Large intestine (tissue), 3 donors: Measurements from ENCODE around the gene C1QTNF8. TPM values are rescaled to one million over a fixed set of nuclear protein-coding genes. Genes with fewer than 3 reads are reported as not detected.
A peak's percentile ranks its signal among the peaks of the same experiment; 100 is the strongest.

Source experiments
- DNase-seq, 2 donors: peaks; one replicate each; pipeline versions ENCODE4 v3.0.0 to v3.0.0-alpha.2; 2013
- H3K27ac ChIP-seq: one replicate; pipeline ENCODE4 v1.5.1; 2013; ENCODE audit warnings: low read length
- H3K27me3 ChIP-seq: 2 replicates; pipeline ENCODE4 v1.6.1; 2013; ENCODE audit warnings: low read length; ENCODE audit not compliant: control insufficient read depth, insufficient read depth
- H3K36me3 ChIP-seq: 2 replicates; pipeline ENCODE4 v1.6.1; 2013; ENCODE audit warnings: low read length; ENCODE audit not compliant: control insufficient read depth, insufficient read depth
- H3K4me1 ChIP-seq: one replicate; pipeline ENCODE4 v1.6.1; 2013; ENCODE audit warnings: low read length; ENCODE audit not compliant: control insufficient read depth, insufficient read depth
- H3K4me3 ChIP-seq: one replicate; pipeline ENCODE4 v1.5.1; 2013; ENCODE audit warnings: low read length
- H3K9me3 ChIP-seq: one replicate; pipeline ENCODE4 v1.6.1; 2013; ENCODE audit warnings: mild to moderate bottlenecking, low read depth, low read length, moderate library complexity; ENCODE audit not compliant: control insufficient read depth
- WGBS: methylation state at CpG from one replicate; pipeline ENCODE4 v1.1.5; 2013; ENCODE audit warnings: low lambda C conversion rate; ENCODE audit not compliant: insufficient coverage; 5-methylcytosine and 5-hydroxymethylcytosine counted together
- polyA plus RNA-seq: library from polyadenylated mRNA; unstranded; fragments of 120-200 nt; gene quantifications from one replicate; pipeline ENCODE4 v1.2.1, GENCODE V29; 2013

The C1QTNF8 gene
- polyA plus RNA-seq, 1 donor, result 0.03 TPM

- Histone ChIP-seq H3K36me3 (no peaks in the 10 kb centered on the region), H3K4me1 (peaks cover 8% of the 10 kb centered on the region), H3K27me3 (peaks cover 29% of the 10 kb centered on the region), H3K4me3 (no peak overlapping the region), H3K27ac (no peak overlapping the region), H3K9me3 (peaks cover 38% of the 10 kb centered on the region)
- DNase-seq, result no peak
- WGBS, result no CpG with 5 or more reads among the region's 34 CpGs
Measured at GRCh38 chr16:1082952-1083675, 12.9 kb downstream of the C1QTNF8 start.

- WGBS, result no CpG with 5 or more reads among the region's 21 CpGs
- Histone ChIP-seq H3K9me3 (peaks cover 40% of the 10 kb centered on the region), H3K27me3 (peaks cover 32% of the 10 kb centered on the region), H3K27ac (no peak overlapping the region), H3K36me3 (no peaks in the 10 kb centered on the region), H3K4me3 (no peak overlapping the region), H3K4me1 (peaks cover 8% of the 10 kb centered on the region)
- DNase-seq, result no peak
Measured at GRCh38 chr16:1082266-1082951, 13.6 kb downstream of the C1QTNF8 start.

- Histone ChIP-seq H3K27me3 (peaks cover 37% of the 10 kb centered on the region), H3K4me1 (peaks cover 8% of the 10 kb centered on the region), H3K9me3 (peaks cover 40% of the 10 kb centered on the region), H3K36me3 (no peaks in the 10 kb centered on the region), H3K27ac (no peak overlapping the region), H3K4me3 (no peak overlapping the region)
- no CpG with 5 or more reads among the region's 22 CpGs for WGBS
- no peak for DNase-seq
Measured at GRCh38 chr16:1081734-1082265, 14.2 kb downstream of the C1QTNF8 start.

GRCh38 chr16:1080801-1081733 lies 15.0 kb downstream of the C1QTNF8 start:
- no peaks in the 10 kb centered on the region for H3K36me3 ChIP-seq
- no peak for DNase-seq
- H3K9me3 ChIP-seq, result peaks cover 40% of the 10 kb centered on the region
- no peak overlapping the region for H3K27ac ChIP-seq
- WGBS, result no CpG with 5 or more reads among the region's 42 CpGs
- peaks cover 8% of the 10 kb centered on the region for H3K4me1 ChIP-seq
- H3K27me3 ChIP-seq, result peaks cover 38% of the 10 kb centered on the region
- no peak overlapping the region for H3K4me3 ChIP-seq

GRCh38 chr16:1079786-1080525 lies 16.1 kb downstream of the C1QTNF8 start:
- WGBS, result 100% methylated on average over 2 of the region's 45 CpGs
- H3K27ac ChIP-seq, result no peak overlapping the region
- peaks cover 8% of the 10 kb centered on the region for H3K4me1 ChIP-seq
- H3K4me3 ChIP-seq, result no peak overlapping the region
- no peak for DNase-seq
- H3K27me3 ChIP-seq, result peaks cover 42% of the 10 kb centered on the region
- H3K9me3 ChIP-seq, result peaks cover 34% of the 10 kb centered on the region
- H3K36me3 ChIP-seq, result no peaks in the 10 kb centered on the region

- peaks cover 45% of the 10 kb centered on the region for H3K27me3 ChIP-seq
- WGBS, result no CpG with 5 or more reads among the region's 43 CpGs
- H3K9me3 ChIP-seq, result peaks cover 28% of the 10 kb centered on the region
- H3K27ac ChIP-seq, result no peak overlapping the region
- no peaks in the 10 kb centered on the region for H3K36me3 ChIP-seq
- H3K4me3 ChIP-seq, result no peak overlapping the region
- H3K4me1 ChIP-seq, result peaks cover 8% of the 10 kb centered on the region
- DNase-seq, result no peak
Measured at GRCh38 chr16:1079341-1079740, 16.7 kb downstream of the C1QTNF8 start.

GRCh38 chr16:1078579-1079021 lies 17.4 kb downstream of the C1QTNF8 start:
- H3K9me3 ChIP-seq, result peaks cover 27% of the 10 kb centered on the region
- WGBS, result no CpG with 5 or more reads among the region's 28 CpGs
- peak; percentile 37 to 77 for DNase-seq
- no peak overlapping the region for H3K4me3 ChIP-seq
- no peaks in the 10 kb centered on the region for H3K36me3 ChIP-seq
- peaks cover 49% of the 10 kb centered on the region for H3K27me3 ChIP-seq
- peaks cover 8% of the 10 kb centered on the region for H3K4me1 ChIP-seq
- H3K27ac ChIP-seq, result peak overlapping the region; percentile 23

GRCh38 chr16:1077877-1078578 lies 18.0 kb downstream of the C1QTNF8 start:
- Histone ChIP-seq H3K36me3 (no peaks in the 10 kb centered on the region), H3K27ac (no peak overlapping the region), H3K4me1 (peaks cover 8% of the 10 kb centered on the region), H3K4me3 (no peak overlapping the region), H3K27me3 (peaks cover 49% of the 10 kb centered on the region), H3K9me3 (peaks cover 21% of the 10 kb centered on the region)
- no peak for DNase-seq
- no CpG with 5 or more reads among the region's 36 CpGs for WGBS

GRCh38 chr16:1076801-1077576 lies 19.1 kb downstream of the C1QTNF8 start:
- WGBS, result no CpG with 5 or more reads among the region's 16 CpGs

More at GRCh38 chr16:1076801-1077576, 19.1 kb downstream of the C1QTNF8 start:
- Histone ChIP-seq H3K4me1 (peaks cover 8% of the 10 kb centered on the region), H3K4me3 (no peak overlapping the region), H3K27ac (no peak overlapping the region), H3K27me3 (peaks cover 47% of the 10 kb centered on the region), H3K9me3 (peaks cover 16% of the 10 kb centered on the region), H3K36me3 (no peaks in the 10 kb centered on the region)
- DNase-seq, result no peak
